Superior temporal gyrus (tissue), 1 donor: ENCODE measurements around the gene COL23A1.

ENCODE experiments used
- DNase-seq: peaks from one replicate; pipeline ENCODE4 v3.0.0-alpha.2; 2016; ENCODE audit errors: extremely low spot score

The COL23A1 gene

DNA sequence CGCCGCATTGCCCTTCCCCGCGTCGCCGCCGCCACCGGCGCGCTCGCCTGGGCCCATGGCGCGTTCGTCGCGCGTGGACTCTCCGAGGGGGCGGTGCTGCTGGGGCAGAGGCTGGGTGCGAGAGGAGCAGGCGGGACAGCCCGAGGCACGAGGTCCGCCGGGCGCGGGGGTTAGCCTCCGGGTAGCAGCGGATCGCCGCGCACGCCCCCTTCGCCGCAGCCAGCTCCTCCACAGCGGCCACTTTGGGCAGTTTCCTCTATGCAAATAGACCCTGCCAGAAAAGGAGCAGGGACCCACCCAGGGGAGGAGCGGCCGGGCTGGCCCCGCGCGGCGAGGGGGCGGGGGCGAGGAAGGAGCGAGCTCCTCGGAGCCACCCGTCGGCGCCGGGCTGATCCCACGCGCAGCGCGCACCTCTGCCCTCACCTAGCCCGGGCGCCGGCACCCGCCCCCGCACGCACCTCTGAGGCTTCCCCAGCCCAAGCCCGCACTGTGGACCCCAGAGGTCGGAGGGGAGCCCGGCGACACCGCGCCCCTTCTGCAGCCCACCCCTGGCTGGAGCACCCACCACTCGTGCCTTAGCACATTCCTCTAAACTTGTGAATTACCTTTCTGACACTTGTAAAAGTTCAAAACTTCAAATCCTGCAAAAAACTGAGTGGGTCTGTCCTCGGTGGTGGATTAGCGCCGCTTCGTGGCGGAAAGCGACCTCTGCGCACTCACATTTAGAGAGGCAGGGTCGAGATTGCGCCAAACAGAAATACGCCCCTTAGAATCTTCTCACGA, at the start of gene COL23A1:
Gene COL23A1 (minus strand): TSS at position 253 of the 783 bp plus-strand sequence.
- DNase-seq: peak; percentile 60

- DNase-seq: no peak
Measured at GRCh38 chr5:178637356-178638074, 47.3 kb upstream of the COL23A1 start.

- no peak for DNase-seq
Measured at GRCh38 chr5:178632285-178632684, 42.1 kb upstream of the COL23A1 start.

DNA sequence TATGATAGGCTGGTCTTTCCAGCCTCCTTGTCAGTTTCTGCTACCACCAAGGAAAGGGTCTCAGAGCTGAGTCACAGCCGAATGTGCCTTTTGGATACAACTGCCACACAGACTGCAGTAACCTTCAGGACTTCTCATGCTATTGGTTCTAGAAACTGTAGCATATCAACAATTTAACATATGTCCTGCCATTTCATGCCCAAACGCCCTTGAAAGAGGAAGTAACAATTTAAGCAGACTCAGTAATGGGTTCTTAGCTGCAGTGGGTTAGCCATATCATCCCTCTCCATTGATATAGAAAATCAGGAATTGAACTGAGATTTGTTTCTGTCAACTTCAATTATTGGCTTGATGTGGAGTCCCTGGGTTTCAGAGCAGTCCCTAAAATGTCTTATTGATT, 40.8 kb upstream of the COL23A1 start:
- DNase-seq: no peak

DNA sequence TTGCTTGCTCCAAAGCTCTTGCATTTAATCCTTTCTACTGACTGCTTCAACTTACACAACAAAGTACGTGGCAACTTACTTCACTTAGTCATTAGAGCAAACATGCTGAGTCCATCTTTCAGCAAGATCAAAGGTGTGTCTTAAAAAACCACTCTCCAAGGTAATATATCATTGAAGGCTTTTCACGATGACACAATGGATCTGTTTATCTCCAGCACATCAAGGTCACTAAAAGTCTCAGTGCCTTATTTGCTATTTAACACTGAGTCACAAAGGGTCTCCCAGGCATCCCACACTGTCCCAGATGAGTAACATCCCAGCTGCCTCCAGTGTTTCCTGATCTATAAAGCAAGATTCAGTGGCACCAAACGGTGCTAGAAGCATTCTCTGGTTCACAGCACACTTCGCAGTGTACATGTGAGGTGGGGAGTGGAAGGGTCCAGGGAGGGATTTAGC, 40.3 kb upstream of the COL23A1 start:
- no peak for DNase-seq

DNA sequence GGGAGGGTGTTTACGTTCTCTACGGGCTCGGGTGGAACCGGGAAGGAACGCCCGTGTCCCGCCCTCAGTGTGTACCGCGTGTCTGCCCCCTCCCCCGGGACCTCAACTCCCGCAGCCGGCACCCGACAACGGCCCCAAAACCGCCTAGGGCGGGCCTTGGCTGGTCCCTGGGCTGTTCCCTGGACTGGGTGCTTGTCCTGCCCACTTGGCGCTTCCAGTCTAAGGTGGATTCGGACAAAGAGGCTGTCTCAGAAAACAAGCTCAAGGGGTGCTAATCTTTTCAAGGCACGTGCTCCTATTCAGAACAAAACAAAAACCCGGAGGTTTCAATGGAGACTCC, 37.0 kb upstream of the COL23A1 start:
- DNase-seq: no peak

GRCh38 chr5:178626484-178627258, 36.5 kb upstream of the COL23A1 start, which contains the start of gene CLK4:
CLK4 (minus strand) TSS chr5:178627050; CDS start chr5:178623416, 3,634 bp downstream.
- DNase-seq: peak; percentile 96

GRCh38 chr5:178625679-178626483, 35.7 kb upstream of the COL23A1 start:
- peak; percentile 82 for DNase-seq

GRCh38 chr5:178624631-178625546, 34.7 kb upstream of the COL23A1 start:
- no peak for DNase-seq

DNA sequence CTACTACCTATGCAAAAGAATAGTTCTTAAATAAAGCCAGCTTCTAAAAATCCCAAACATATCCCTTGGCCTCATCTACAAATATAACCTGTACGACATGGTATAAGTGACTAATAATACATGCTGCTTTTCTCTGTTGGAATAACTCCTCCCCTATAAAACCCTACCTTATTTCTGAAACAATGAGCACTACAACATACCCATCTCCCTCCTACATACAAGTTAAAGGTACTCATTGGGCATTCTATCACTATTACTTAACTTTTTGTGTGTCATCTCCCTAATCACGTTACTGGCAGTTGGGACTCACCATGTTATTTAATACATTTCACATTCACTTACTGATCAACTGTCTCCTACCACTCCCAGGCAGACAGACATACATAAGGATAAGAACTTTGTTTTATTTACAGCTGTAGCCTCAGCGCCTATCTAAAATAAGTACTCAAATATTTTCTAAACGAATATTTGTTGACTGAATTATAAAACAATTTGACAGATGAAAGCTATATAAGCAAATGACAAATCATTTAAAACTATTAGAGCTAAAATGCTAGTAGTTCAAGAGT, 32.6 kb upstream of the COL23A1 start:
- no peak for DNase-seq

DNA sequence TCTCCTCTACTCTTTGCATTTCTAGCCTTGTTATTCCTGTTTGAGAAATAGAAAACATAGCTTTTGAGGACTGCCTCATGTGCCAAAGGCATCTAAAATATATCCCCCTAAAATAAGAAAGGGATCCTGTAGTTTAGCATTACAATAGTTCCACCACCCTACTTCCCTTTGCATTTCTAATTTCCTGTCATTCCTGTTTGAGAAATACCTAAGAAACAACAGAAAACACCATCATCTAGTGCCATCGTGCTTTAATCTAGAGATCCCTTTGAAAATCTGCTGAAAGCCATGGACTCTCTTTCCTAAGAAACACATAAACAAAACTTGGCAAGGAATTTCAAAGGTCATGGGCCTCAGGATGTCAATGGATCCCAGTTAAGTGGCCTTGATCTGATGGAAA, 29.2 kb upstream of the COL23A1 start:
- no peak for DNase-seq

DNA sequence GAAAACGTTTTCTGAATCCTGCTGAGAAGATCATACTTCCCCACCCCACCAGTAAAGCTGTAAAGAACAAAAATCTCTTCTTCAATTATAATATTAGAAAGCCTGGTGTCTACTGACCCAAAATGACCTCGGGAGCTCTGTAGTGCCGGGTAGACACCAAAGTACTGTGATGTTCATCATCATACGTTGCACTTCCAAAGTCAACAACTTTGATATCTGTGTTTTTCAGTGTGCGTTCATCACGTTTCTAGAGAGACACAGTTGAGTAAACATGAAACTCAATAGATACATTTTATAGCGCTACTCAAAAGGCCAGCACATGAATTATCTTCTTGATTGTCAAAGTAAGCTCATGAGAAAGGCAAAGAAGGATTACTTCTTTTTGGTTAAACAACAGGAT, 22.1 kb upstream of the COL23A1 start:
- no peak for DNase-seq

DNA sequence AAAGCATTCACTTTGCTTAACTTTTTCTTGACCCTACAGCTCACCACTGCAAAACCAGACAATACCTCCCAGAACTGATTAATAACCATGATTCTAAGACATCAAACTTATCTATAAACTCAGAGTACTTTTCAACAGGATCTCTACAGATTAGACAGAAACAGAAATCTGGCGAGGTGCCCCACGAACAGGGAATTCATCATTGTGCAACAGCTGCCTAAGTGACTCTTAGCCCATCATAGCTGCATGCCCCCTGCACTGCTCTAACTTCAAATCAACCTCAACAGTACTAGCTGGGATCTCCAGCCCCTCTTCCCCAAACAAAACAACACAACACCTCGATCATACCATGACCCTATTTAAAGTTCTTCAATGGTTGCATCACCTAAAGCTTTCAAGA, 16.1 kb upstream of the COL23A1 start:
- no peak for DNase-seq

- DNase-seq: no peak
Measured at GRCh38 chr5:178605788-178606187, 15.6 kb upstream of the COL23A1 start.

DNA sequence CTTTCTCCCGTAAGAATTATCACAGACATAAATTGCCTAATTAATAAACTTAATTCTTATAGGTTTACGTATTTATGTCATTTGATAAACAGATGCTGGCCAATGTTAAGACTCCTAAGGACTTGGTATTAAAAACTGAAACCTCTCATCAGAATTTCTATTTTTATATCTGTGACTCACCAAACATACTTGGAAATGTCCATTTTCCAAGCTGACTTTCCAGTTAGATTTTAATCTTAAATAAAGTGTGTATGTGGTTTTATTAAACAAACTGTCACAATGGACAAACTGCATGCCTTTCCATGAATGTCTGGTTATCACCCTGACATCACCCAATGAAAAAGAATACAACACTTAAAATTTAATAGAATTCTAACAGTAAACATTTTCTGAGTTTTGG, 12.6 kb upstream of the COL23A1 start:
- no peak for DNase-seq

DNA sequence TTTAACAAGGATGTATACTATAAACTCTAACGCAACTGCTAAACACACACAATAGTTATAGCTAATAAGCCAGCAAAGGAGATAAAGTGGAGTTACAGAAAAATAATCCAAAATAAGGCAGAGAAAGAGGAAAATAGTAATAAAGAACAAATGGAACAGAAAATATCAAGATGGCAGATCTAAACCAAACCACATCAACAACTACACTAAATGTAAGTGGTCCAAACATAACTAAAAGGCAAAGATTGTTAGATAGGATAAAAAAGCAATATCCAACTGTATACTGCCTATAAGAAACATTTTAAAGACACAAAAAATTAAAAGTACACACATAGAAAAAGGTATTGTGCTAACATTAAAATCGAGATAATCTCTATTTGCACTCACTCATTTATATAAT, 5.6 kb upstream of the COL23A1 start:
- DNase-seq: no peak

DNA sequence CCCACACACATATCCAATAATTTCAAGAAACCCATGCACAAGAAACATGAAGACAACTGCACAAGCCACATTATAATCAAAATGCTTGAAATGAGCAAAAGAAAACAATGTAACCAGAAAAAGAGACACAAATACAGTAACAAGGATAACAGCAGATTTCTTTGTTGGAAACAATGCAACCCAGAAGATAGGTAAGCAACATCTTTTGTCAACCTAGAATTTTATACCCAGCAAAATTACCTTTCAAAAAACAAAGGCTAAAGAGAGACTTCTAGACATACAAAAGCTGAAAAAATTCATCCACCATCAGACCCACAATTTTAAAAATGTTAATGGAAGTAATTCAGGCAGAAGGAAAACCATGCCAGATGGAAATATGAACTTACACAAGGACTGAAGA, 5.0 kb upstream of the COL23A1 start:
- DNase-seq: no peak

GRCh38 chr5:178590924-178591423, 781 bp upstream of the COL23A1 start:
- DNase-seq: no peak

GRCh38 chr5:178589180-178590140, 733 bp downstream of the COL23A1 start:
- DNase-seq: no peak
